Thyroid gland (tissue), 4 donors: ENCODE data around the gene LRRC56. TPM values are rescaled to one million over a fixed set of nuclear protein-coding genes. Genes with fewer than 3 reads are reported as not detected.

Experiments
- DNase-seq, 2 donors: peaks; one replicate each; pipeline ENCODE4 v3.0.0-alpha.2; 2019
- H3K27ac ChIP-seq, 3 donors: fragments of 200-600 bp; sonication (generic); 1 replicate in 2 of 3; 2 replicates in 1 of 3; pipeline ENCODE4 v1.5.1; 2016 to 2019; ENCODE audit warnings: mild to moderate bottlenecking in 1 of 3, moderate library complexity in 1 of 3
- H3K27me3 ChIP-seq: fragments of 200-600 bp; sonication (generic); one replicate; pipeline ENCODE4 v1.5.1; 2019
- H3K36me3 ChIP-seq, 2 donors: fragments of 200-600 bp; sonication (generic); one replicate each; pipeline ENCODE4 v1.5.1; 2016 to 2019
- H3K4me1 ChIP-seq, 2 donors: fragments of 200-600 bp; sonication (generic); one replicate each; pipeline ENCODE4 v1.5.1; 2017 to 2019
- H3K4me3 ChIP-seq, 3 donors: fragments of 200-600 bp; sonication (generic); replicated peaks in 1 of 3; 1 replicate in 2 of 3; 2 replicates in 1 of 3; pipeline ENCODE4 v1.5.1; 2016; ENCODE audit warnings: mild to moderate bottlenecking in 1 of 3
- H3K9me3 ChIP-seq: fragments of 200-600 bp; sonication (generic); one replicate; pipeline ENCODE4 v1.5.1; 2017
- POLR2A ChIP-seq, 2 donors: fragments of 450-650 bp; IDR thresholded peaks; one replicate each; pipeline ENCODE4 v1.6.1; 2017; ENCODE audit warnings: antibody characterized with exemption in 2 of 2, mild to moderate bottlenecking in 2 of 2, moderate library complexity in 1 of 2
- WGBS, 2 donors: methylation state at CpG; one replicate each; pipeline ENCODE4 v1.1.5; 2017; 5-methylcytosine and 5-hydroxymethylcytosine counted together
- intact Hi-C: fragments of 100-400 bp; cut with DNase I; formaldehyde crosslinking; loops from one replicate; pipeline ENCODE4 v1.15.1; 2023
- total RNA-seq, 4 donors: library from RNA; depleted of rRNA; stranded (reverse); fragments of >200 nt; gene quantifications; one replicate each; pipeline ENCODE4 v1.2.3, GENCODE V29; 2016
- TF ChIP-seq, protein P1 (sequence below), 6 experiments: fragments of 200-600 bp in 3 of 6; fragments of 450-650 bp in 3 of 6; sonication (generic) in 3 of 6; IDR thresholded peaks; one replicate each; pipeline ENCODE4 v1.5.1; 2016 to 2019; ENCODE audit warnings: antibody characterized with exemption in 6 of 6, mild to moderate bottlenecking in 2 of 6, inconsistent platforms in 1 of 6, moderate library complexity in 1 of 6

Gene LRRC56
- total RNA-seq, 4 donors from 2014 or later = 1.7 to 2.6 (median 2.3) TPM

- H3K27me3 ChIP-seq = no peaks in the 10 kb centered on the region
- no peak for DNase-seq
- 95 to 96% methylated on average over 8 to 10 of the region's 10 CpGs for WGBS, 2 donors
- peaks cover 25 to 37% of the 10 kb centered on the region in 2 donors for H3K36me3 ChIP-seq
- no peak overlapping the region for H3K27ac ChIP-seq
- no peak overlapping the region for H3K4me3 ChIP-seq
- no peak for TF ChIP-seq POLR2A (IDR thresholded peaks at IDR 0.05)
- TF ChIP-seq, protein P1, sequence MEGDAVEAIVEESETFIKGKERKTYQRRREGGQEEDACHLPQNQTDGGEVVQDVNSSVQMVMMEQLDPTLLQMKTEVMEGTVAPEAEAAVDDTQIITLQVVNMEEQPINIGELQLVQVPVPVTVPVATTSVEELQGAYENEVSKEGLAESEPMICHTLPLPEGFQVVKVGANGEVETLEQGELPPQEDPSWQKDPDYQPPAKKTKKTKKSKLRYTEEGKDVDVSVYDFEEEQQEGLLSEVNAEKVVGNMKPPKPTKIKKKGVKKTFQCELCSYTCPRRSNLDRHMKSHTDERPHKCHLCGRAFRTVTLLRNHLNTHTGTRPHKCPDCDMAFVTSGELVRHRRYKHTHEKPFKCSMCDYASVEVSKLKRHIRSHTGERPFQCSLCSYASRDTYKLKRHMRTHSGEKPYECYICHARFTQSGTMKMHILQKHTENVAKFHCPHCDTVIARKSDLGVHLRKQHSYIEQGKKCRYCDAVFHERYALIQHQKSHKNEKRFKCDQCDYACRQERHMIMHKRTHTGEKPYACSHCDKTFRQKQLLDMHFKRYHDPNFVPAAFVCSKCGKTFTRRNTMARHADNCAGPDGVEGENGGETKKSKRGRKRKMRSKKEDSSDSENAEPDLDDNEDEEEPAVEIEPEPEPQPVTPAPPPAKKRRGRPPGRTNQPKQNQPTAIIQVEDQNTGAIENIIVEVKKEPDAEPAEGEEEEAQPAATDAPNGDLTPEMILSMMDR (IDR thresholded peaks at IDR 0.05) = no peak
- peaks cover 3 to 12% of the 10 kb centered on the region in 2 donors for H3K4me1 ChIP-seq
- H3K9me3 ChIP-seq = no peaks in the 10 kb centered on the region
- intact Hi-C loops = no loop called here
These were observed 47.0 kb downstream of the LRRC56 start for GRCh38 chr11:584287-584686.

- no peak for DNase-seq
- WGBS, 2 donors = 92 to 95% methylated on average over 25 to 27 of the region's 32 CpGs
- no peaks in the 10 kb centered on the region for H3K9me3 ChIP-seq
- TF ChIP-seq, protein P1 (IDR thresholded peaks at IDR 0.05) = no peak
- TF ChIP-seq POLR2A (IDR thresholded peaks at IDR 0.05) = no peak
- intact Hi-C loops = no loop called here
- no peak overlapping the region for H3K4me3 ChIP-seq
- H3K27me3 ChIP-seq = no peaks in the 10 kb centered on the region
- H3K4me1 ChIP-seq = no peaks in the 10 kb centered on the region
- no peak overlapping the region for H3K27ac ChIP-seq
- peaks cover 27 to 49% of the 10 kb centered on the region in 2 donors for H3K36me3 ChIP-seq
These were observed 49.3 kb downstream of the LRRC56 start for GRCh38 chr11:586376-587316.

DNA sequence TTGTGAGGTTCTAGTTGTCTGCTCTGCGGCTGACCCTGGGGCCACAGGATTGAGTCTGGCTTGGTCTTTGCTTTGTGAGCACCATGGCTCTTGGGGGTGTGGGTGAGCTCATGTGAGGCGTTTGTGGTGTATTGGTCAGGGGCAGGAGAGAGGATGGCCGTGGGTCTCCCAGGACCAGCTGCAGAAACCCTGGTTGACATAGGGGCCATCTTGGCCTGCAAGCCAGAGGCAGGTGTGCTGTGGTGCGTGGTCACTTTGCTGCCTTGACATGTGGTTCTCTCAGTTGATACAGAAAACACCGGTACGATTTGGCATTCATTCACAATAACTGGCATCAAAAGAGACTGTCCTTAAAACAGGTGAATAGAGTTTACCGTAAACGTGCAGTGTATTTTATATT lies 50.2 kb downstream of the LRRC56 start:
- DNase-seq = no peak
- Histone ChIP-seq H3K4me1 (no peaks in the 10 kb centered on the region), H3K27me3 (no peaks in the 10 kb centered on the region), H3K36me3 (peaks cover 24 to 54% of the 10 kb centered on the region in 2 donors), H3K9me3 (no peaks in the 10 kb centered on the region), H3K4me3 (no peak overlapping the region), H3K27ac (no peak overlapping the region)
- TF ChIP-seq, protein P1 (IDR thresholded peaks at IDR 0.05) = no peak
- no peak for TF ChIP-seq POLR2A (IDR thresholded peaks at IDR 0.05)
- 89 to 91% methylated on average over 8 of the region's 8 CpGs for WGBS, 2 donors
- intact Hi-C loops = no loop called here

DNA sequence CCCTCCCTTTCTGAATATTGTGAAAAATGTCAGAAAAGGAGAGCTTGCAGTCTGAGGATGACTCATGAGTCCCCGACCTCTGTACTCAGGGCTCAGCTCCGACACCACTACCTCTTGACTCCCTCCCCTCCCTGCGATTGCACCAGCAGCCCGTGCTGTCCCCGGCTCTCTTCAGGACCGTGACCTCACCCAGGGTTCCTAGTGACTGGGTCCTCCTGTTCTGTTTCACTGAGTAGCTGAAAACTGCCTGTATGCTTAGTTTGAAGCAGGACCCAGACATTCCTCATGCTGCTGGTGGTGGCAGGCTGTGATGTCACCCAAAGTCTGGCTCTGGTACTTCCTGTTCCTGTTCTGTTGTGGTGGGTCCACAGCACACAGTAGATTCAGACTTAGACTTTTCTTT lies 50.7 kb downstream of the LRRC56 start:
- Histone ChIP-seq H3K27me3 (no peaks in the 10 kb centered on the region), H3K27ac (no peak overlapping the region), H3K4me3 (no peak overlapping the region), H3K9me3 (no peaks in the 10 kb centered on the region), H3K4me1 (no peaks in the 10 kb centered on the region), H3K36me3 (peaks cover 29 to 57% of the 10 kb centered on the region in 2 donors)
- DNase-seq = no peak
- intact Hi-C loops = no loop called here
- no peak for TF ChIP-seq POLR2A (IDR thresholded peaks at IDR 0.05)
- TF ChIP-seq, protein P1 (IDR thresholded peaks at IDR 0.05) = no peak
- WGBS, 2 donors = 71 to 78% methylated on average over 6 of the region's 6 CpGs

DNA sequence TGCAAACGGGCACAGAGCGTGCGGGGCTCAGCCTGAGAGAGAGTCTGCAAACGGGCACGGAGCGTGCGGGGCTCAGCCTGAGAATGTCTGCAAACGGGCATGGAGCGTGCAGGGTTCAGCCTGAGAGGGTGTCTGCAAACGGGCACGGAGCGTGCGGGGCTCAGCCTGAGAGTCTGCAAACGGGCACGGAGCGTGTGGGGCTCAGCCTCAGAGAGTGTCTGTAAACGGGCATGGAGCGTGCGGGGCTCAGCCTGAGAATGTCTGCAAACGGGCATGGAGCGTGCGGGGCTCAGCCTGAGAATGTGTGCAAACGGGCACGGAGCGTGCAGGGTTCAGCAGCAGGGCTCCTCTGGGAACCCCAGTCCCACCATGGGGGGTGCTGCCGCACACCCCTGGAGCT lies 52.5 kb downstream of the LRRC56 start:
- Histone ChIP-seq H3K27me3 (no peaks in the 10 kb centered on the region), H3K36me3 (peaks cover 39 to 61% of the 10 kb centered on the region in 2 donors), H3K9me3 (no peaks in the 10 kb centered on the region), H3K4me1 (no peaks in the 10 kb centered on the region), H3K27ac (no peak overlapping the region), H3K4me3 (no peak overlapping the region)
- no peak for TF ChIP-seq POLR2A (IDR thresholded peaks at IDR 0.05)
- TF ChIP-seq, protein P1 (IDR thresholded peaks at IDR 0.05) = no peak
- no peak for DNase-seq
- intact Hi-C loops = no loop called here
- WGBS, 2 donors = 92% methylated on average over 26 of the region's 26 CpGs
